Measurements from ENCODE around the gene PCDHA9.

- no peak for TF ChIP-seq RCOR1 (IDR thresholded peaks at IDR 0.05; ENCODE audit: insufficient replicate concordance, low read length)
- TF ChIP-seq POLR2A (IDR thresholded peaks at IDR 0.05; ENCODE audit: low read depth, low read length), result no peak
- no peak for TF ChIP-seq CTCF (conservative IDR thresholded peaks at IDR 0.05; ENCODE audit: low read depth, low read length)
Observed at GRCh38 chr5:140823475-140823874, 24.7 kb upstream of the PCDHA9 start.
